A549 treated with Mapracorat at 1 μM for 4 hours (cell line): ENCODE results near the gene MIEN1. TPM values are rescaled to one million over a fixed set of nuclear protein-coding genes. Genes with fewer than 3 reads are reported as not detected.

Source experiments
- total RNA-seq: library from RNA; stranded (reverse); fragments of 200-300 nt; extraction: Qiagen RNA extraction; gene quantifications from 5 replicates; pipeline ENCODE4 v1.2.3, GENCODE V29; 2022

The MIEN1 gene, protein sequence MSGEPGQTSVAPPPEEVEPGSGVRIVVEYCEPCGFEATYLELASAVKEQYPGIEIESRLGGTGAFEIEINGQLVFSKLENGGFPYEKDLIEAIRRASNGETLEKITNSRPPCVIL
- 84.6 to 98.6 TPM (median 92.9 TPM) in 5 replicates for total RNA-seq

DNA sequence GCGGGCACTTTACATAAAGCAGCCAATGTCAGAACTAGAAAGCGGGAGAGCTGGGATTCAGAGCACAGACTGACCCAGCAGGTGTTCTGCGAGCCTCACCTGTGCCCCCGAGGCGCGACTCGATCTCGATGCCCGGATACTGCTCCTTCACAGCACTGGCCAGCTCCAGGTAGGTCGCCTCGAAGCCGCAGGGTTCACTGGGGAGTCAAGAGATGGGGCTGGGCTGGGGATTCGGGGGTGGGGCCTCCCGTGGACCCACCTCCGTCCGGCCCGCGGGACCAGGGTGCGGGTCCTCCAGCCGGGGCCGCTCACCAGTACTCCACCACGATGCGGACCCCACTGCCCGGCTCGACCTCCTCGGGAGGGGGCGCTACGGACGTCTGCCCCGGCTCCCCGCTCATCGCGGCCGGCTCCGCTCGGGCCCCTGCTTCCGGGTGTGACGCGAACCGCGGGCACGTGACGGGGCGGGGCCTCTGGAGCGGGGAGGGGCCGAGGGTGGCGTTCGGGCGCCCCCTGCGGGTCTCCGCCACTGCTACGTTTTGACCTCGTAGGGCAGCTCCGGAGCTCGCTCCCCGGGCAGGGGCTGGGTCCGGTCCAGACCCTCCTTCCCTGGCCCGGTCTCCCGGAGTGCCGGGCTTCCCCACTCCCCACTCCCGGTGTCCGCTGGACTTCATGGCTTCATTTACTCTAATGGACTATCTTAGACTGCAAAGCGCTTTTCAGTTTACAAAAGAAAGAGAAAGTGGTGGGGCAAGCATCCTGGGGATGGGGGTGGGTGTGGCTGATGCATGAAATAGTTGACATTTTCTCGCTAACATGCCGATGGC lies at the start of gene MIEN1:
Gene MIEN1, minus strand, starts transcription at position 438 of the 827 bp plus-strand sequence. Its CDS starts 37 bp downstream, at position 401.

DNA sequence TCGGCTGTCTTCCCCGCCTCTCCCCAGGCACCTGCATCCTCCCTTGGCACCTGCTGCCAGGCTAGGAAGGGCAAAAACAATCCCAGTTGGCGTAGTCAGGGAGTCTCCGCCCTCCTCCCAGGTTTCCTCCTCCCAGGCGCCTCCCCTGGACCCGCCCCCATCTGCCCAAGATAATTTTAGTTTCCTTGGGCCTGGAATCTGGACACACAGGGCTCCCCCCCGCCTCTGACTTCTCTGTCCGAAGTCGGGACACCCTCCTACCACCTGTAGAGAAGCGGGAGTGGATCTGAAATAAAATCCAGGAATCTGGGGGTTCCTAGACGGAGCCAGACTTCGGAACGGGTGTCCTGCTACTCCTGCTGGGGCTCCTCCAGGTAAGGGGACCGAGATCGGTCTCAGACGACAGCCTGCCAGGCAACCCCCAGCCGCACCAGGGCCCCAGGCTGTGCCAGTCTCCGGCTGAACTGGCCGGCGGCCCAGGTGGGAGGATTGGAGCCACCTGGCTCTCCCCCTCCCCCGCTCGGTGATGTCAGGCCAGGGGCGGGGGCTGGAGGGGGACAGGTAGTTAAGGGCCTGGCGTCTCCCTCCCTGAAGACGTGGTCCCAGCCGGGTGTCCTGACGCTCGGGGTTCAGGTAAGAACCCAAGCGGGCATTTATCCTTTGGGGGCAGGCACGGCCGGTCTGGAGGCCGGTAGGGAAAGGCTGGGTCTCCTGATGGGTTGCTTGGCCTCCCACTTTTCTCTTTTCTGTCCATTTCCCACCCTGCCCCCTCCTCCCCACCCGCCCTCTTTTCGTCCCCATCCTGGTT lies 7.6 kb upstream of the MIEN1 start, which contains the start of gene GRB7:
Gene GRB7, plus strand, starts transcription at position 179 of the 808 bp plus-strand sequence. CDS start 4,364 bp downstream, outside the sequence.

DNA sequence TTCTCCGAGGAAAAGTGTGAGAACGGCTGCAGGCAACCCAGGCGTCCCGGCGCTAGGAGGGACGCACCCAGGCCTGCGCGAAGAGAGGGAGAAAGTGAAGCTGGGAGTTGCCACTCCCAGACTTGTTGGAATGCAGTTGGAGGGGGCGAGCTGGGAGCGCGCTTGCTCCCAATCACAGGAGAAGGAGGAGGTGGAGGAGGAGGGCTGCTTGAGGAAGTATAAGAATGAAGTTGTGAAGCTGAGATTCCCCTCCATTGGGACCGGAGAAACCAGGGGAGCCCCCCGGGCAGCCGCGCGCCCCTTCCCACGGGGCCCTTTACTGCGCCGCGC lies 30.5 kb downstream of the MIEN1 start, which contains the start of gene ERBB2:
Gene ERBB2, plus strand, starts transcription at position 247 of the 330 bp plus-strand sequence. CDS start 175 bp downstream, outside the sequence.

DNA sequence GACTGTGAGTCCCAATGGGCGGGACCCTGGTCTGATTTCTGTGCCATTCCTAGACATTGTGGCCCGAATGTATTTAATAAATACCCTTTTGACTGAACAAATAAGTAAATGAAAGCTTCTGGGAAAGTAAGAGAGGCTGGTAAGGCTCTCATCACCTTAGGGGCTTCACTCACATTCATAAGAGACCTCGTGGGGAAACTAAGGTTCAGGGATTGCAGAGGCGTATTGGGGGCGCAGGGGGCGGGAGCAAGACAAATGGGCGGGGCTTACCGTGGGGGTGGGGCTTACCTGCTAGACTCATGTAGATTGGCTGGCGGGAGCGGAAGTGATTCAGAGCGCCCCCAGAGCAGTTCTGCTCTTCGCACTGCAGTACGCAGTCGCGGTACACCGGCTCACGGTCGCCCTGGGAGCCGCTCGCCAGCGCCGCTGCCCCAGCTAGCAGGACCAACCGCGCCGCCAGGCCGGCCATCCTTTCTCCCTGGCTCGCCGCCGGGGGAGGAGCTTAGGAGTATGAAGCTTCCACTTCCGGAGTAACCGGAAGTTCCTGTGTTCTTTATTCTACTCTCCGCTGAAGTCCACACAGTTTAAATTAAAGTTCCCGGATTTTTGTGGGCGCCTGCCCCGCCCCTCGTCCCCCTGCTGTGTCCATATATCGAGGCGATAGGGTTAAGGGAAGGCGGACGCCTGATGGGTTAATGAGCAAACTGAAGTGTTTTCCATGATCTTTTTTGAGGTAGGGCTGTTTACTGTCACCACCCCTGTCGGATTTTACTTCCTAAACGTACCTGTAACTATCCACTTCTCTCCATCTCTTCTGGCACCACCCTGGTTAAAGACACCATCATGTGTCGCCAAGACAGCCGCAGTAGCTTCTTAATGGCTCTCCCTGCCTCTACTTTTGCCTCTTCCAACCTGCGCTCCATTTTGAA lies 42.5 kb downstream of the MIEN1 start, which contains the start of gene PGAP3:
Gene PGAP3, minus strand, starts transcription at position 512 of the 929 bp plus-strand sequence. Its CDS starts 43 bp downstream, at position 469.

Other genes with a start within 250 kb of the MIEN1 start
- 0.08 TPM in 1 of 5 replicates, not detected in the others for gene NEUROD2, start 122.6 kb downstream of the MIEN1 start, total RNA-seq
- gene PPP1R1B, start 103.6 kb downstream of the MIEN1 start, total RNA-seq, result 0.11 to 0.12 TPM (median 0.11 TPM) in 3 of 5 replicates, not detected in the others
- 41.7 to 55.4 TPM (median 54.8 TPM) in 5 replicates for gene STARD3, start 93.4 kb downstream of the MIEN1 start, total RNA-seq
- gene TCAP, start 65.2 kb downstream of the MIEN1 start, total RNA-seq, result 0.74 to 1.4 TPM (median 0.90 TPM) in 5 replicates
- 0.27 to 0.68 TPM (median 0.33 TPM) in 4 of 5 replicates, not detected in the other for gene PNMT, start 62.1 kb downstream of the MIEN1 start, total RNA-seq
- 7.3 to 8.5 TPM (median 8.2 TPM) in 5 replicates for gene PGAP3, start 42.5 kb downstream of the MIEN1 start, total RNA-seq
- gene ERBB2, start 30.5 kb downstream of the MIEN1 start, total RNA-seq, result 26.2 to 34.3 TPM (median 33.5 TPM) in 5 replicates
- 3.0 to 4.9 TPM (median 4.4 TPM) in 5 replicates for gene GRB7, start 7.4 kb upstream of the MIEN1 start, total RNA-seq
- gene IKZF3, start 133.8 kb upstream of the MIEN1 start, total RNA-seq, result not detected in 5 replicates
- gene ZPBP2, start 137.7 kb upstream of the MIEN1 start, total RNA-seq, result not detected in 5 replicates
- gene GSDMB, start 188.1 kb upstream of the MIEN1 start, total RNA-seq, result 1.0 to 2.5 TPM (median 2.1 TPM) in 5 replicates
- gene ORMDL3, start 197.1 kb upstream of the MIEN1 start, total RNA-seq, result 29.3 to 44.6 TPM (median 41.0 TPM) in 5 replicates
- gene LRRC3C, start 197.2 kb upstream of the MIEN1 start, total RNA-seq, result not detected in 5 replicates
- gene GSDMA, start 232.5 kb upstream of the MIEN1 start, total RNA-seq, result not detected in 5 replicates